Testis (tissue), 3 donors: ENCODE data around the gene SLC22A23. TPM values are rescaled to one million over a fixed set of nuclear protein-coding genes. Genes with fewer than 3 reads are reported as not detected.

Source experiments
- DNase-seq: peaks from one replicate; pipeline ENCODE4 v3.0.0-alpha.2; 2019
- H3K27ac ChIP-seq, 2 donors: fragments of 200-600 bp; sonication (generic); one replicate each; pipeline ENCODE4 v1.5.1; 2019
- H3K27me3 ChIP-seq: fragments of 200-600 bp; sonication (generic); one replicate; pipeline ENCODE4 v1.5.1; 2019
- H3K36me3 ChIP-seq: fragments of 200-600 bp; sonication (generic); one replicate; pipeline ENCODE4 v1.5.1; 2017; ENCODE audit warnings: low read depth; ENCODE audit errors: missing control alignments
- H3K4me1 ChIP-seq: fragments of 200-600 bp; sonication (generic); one replicate; pipeline ENCODE4 v1.5.1; 2019
- H3K4me3 ChIP-seq, 2 donors: fragments of 200-600 bp; sonication (generic); one replicate each; pipeline ENCODE4 v1.5.1; 2017 to 2019
- H3K9me3 ChIP-seq: fragments of 200-600 bp; sonication (generic); one replicate; pipeline ENCODE4 v1.5.1; 2017
- CTCF ChIP-seq, 3 experiments: fragments of 450-650 bp in 2 of 3; fragments of 200-600 bp in 1 of 3; sonication (generic) in 1 of 3; IDR thresholded peaks; one replicate each; pipeline ENCODE4 v1.5.1; 2016 to 2019; ENCODE audit warnings: antibody characterized with exemption in 3 of 3, mild to moderate bottlenecking in 2 of 3, moderate library complexity in 1 of 3
- POLR2A ChIP-seq: fragments of 450-650 bp; IDR thresholded peaks from one replicate; pipeline ENCODE4 v1.6.1; 2017; ENCODE audit warnings: antibody characterized with exemption, mild to moderate bottlenecking, moderate library complexity
- WGBS, 2 donors: methylation state at CpG; one replicate each; pipeline ENCODE4 v1.1.5; 2018; 5-methylcytosine and 5-hydroxymethylcytosine counted together
- intact Hi-C: fragments of 100-400 bp; cut with DNase I; formaldehyde crosslinking; loops from one replicate; pipeline ENCODE4 v1.15.1; 2023; ENCODE audit warnings: low total_unique reads
- polyA plus RNA-seq: library from polyadenylated mRNA; stranded (reverse); fragments of 350-450 nt; fragmentation: Illumina TruSeq; extraction: RNeasy Lipid Tissue Mini Kit (QIAGEN cat#74804); gene quantifications from one replicate; pipeline ENCODE4 v1.2.3, GENCODE V29; 2014; ENCODE audit warnings: low read depth, low replicate concordance; ENCODE audit not compliant: insufficient read depth
- total RNA-seq, 2 donors: library from RNA; depleted of rRNA; stranded (reverse); fragments of >200 nt; gene quantifications; one replicate each; pipeline ENCODE4 v1.2.3, GENCODE V29; 2016

Gene SLC22A23
- total and polyA plus RNA-seq, 3 donors from 2014 or later: 9.0 to 20.9 (median 14.9) TPM

DNA sequence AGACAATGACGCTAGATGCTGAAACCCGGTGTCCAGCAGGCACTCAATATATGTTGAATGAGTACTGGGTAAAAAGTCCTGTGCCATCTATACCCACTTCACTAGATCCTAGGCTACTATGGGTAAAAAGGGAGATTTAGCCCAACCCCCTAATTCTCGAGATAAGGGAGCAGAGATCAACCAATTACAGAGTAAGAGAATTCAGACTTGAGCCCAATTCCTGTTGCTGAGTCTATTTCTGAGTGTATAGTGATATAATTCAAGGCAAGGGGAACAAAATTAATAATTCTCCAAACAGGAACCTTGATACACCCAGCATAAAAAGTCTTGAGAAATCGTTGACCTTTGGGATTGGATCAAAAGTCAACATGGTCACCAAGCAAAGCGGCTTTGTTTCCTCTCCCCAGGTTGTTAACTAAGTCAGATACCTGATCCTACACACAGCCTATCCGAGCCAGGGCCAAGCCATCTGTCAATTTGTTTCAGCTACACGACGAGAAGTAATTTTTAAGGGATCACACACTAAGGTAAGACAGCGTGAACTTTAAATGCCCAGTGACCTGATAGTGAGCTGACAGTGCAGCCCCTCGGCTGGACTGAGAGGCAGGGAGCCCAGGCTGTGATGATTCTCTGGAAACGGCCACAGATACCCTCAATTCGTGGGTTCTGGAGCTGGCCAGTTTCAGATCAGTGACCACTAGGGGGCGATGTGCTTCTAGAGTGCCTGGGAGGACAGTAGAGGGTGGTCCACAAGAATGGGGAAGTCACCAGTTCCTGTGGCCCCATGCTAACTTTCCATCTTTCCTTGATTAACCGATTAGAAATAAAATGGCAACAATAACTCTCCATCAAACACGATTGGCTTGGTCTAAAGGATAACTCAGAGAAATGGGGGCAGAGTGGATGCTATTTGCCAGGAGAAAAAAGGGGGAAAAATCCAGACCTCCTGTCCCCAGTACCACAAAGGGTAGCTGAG is 46.2 kb downstream of the SLC22A23 start:
- Histone ChIP-seq H3K4me1 (no peaks in the 10 kb centered on the region), H3K9me3 (no peaks in the 10 kb centered on the region), H3K27ac (no peak overlapping the region), H3K36me3 (no peaks in the 10 kb centered on the region), H3K4me3 (no peak overlapping the region), H3K27me3 (no peaks in the 10 kb centered on the region)
- 57 to 65% methylated on average over 13 to 15 of the region's 15 CpGs for WGBS, 2 donors
- DNase-seq: peak; percentile 82
- intact Hi-C loops: no loop called here
- TF ChIP-seq CTCF (IDR thresholded peaks at IDR 0.05) (peak; percentile 21 to 85 (median 51)), POLR2A (no peak)

GRCh38 chr6:3409699-3410384 is 47.0 kb downstream of the SLC22A23 start:
- no peaks in the 10 kb centered on the region for H3K4me1 ChIP-seq
- no peak overlapping the region for H3K27ac ChIP-seq
- TF ChIP-seq POLR2A (no peak), CTCF (IDR thresholded peaks at IDR 0.05) (no peak)
- DNase-seq: no peak
- no peaks in the 10 kb centered on the region for H3K27me3 ChIP-seq
- no peaks in the 10 kb centered on the region for H3K36me3 ChIP-seq
- H3K9me3 ChIP-seq: no peaks in the 10 kb centered on the region
- H3K4me3 ChIP-seq: no peak overlapping the region
- intact Hi-C loops: no loop called here
- WGBS, 2 donors: 81 to 89% methylated on average over 13 of the region's 13 CpGs

- no peak overlapping the region for H3K27ac ChIP-seq
- TF ChIP-seq POLR2A: no peak
- TF ChIP-seq CTCF (IDR thresholded peaks at IDR 0.05): no peak
- intact Hi-C loops: no loop called here
- WGBS, 2 donors: 88 to 94% methylated on average over 2 to 7 of the region's 7 CpGs
- H3K4me3 ChIP-seq: no peak overlapping the region
- no peaks in the 10 kb centered on the region for H3K36me3 ChIP-seq
- no peak for DNase-seq
- H3K4me1 ChIP-seq: no peaks in the 10 kb centered on the region
- H3K27me3 ChIP-seq: no peaks in the 10 kb centered on the region
- no peaks in the 10 kb centered on the region for H3K9me3 ChIP-seq
These were observed 48.2 kb downstream of the SLC22A23 start for GRCh38 chr6:3408665-3409064.

DNA sequence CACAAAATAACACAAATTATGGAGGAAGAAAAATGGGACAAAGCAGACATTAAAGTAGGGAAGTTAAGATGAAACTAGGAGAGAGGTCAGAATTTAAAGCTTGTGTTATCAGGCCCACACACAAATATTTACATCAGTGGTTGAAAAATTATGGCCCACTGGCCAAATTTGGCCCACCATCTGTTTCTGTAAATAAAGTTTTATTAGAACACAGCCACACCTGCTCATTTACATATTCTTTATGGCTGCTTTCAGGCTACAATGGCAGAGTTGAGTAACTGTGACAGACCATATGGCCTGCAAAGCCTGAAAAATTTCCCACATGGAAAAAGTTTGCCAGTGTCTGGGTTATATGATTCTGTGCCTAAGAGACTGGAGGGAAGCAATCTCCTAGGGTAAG is 49.0 kb downstream of the SLC22A23 start:
- Histone ChIP-seq H3K4me1 (no peaks in the 10 kb centered on the region), H3K36me3 (no peaks in the 10 kb centered on the region), H3K27me3 (no peaks in the 10 kb centered on the region), H3K4me3 (no peak overlapping the region), H3K27ac (no peak overlapping the region), H3K9me3 (no peaks in the 10 kb centered on the region)
- no peak for DNase-seq
- TF ChIP-seq POLR2A (no peak), CTCF (IDR thresholded peaks at IDR 0.05) (no peak)
- intact Hi-C loops: no loop called here
